GM23338 (cell line): ENCODE measurements around the gene LST1. TPM values are rescaled to one million over a fixed set of nuclear protein-coding genes. Genes with fewer than 3 reads are reported as not detected.
A peak's percentile ranks its signal among the peaks of the same experiment; 100 is the strongest.

Experiments
- ATAC-seq: fragments of 200-7000 bp; cut with Tn5 transposase; 3 replicates; pipeline ENCODE4 v1.9.1; 2020
- DNase-seq: peaks from one replicate; pipeline ENCODE4 v3.0.0-alpha.2; 2015; ENCODE audit warnings: low spot score
- H2AFZ ChIP-seq: fragments of 200-600 bp; sonication (generic); 2 replicates; pipeline ENCODE4 v1.8.0; 2016; ENCODE audit warnings: antibody characterized with exemption, mild to moderate bottlenecking, moderate library complexity
- H3F3A ChIP-seq: fragments of 200-600 bp; sonication (generic); replicated peaks from 2 replicates; pipeline ENCODE4 v1.8.0; 2017; ENCODE audit warnings: antibody characterized with exemption, mixed run types, low read depth
- H3K27ac ChIP-seq: fragments of 200-600 bp; sonication (generic); 2 replicates; pipeline ENCODE4 v1.6.1; 2016; ENCODE audit warnings: low read depth
- H3K27me3 ChIP-seq: fragments of 200-600 bp; sonication (generic); 2 replicates; pipeline ENCODE4 v1.8.0; 2016; ENCODE audit warnings: mild to moderate bottlenecking, mixed run types, moderate library complexity; ENCODE audit not compliant: insufficient read depth
- H3K36me3 ChIP-seq: fragments of 200-600 bp; sonication (generic); 2 replicates; pipeline ENCODE4 v1.8.0; 2016; ENCODE audit warnings: mild to moderate bottlenecking; ENCODE audit not compliant: insufficient read depth
- H3K4me1 ChIP-seq: fragments of 200-600 bp; sonication (generic); 2 replicates; pipeline ENCODE4 v1.8.0; 2016; ENCODE audit warnings: mild to moderate bottlenecking, moderate library complexity; ENCODE audit not compliant: insufficient read depth
- H3K4me2 ChIP-seq: fragments of 200-600 bp; sonication (generic); 2 replicates; pipeline ENCODE4 v1.7.1; 2017; ENCODE audit warnings: mixed run types
- H3K4me3 ChIP-seq: fragments of 200-600 bp; sonication (generic); 2 replicates; pipeline ENCODE4 v1.6.1; 2016; ENCODE audit warnings: mixed run types
- H3K79me2 ChIP-seq: fragments of 200-600 bp; sonication (generic); replicated peaks from 2 replicates; pipeline ENCODE4 v1.8.0; 2017; ENCODE audit warnings: mild to moderate bottlenecking; ENCODE audit not compliant: insufficient read depth
- H3K9me2 ChIP-seq: fragments of 200-600 bp; sonication (generic); 2 replicates; pipeline ENCODE4 v1.8.0; 2017; ENCODE audit not compliant: insufficient read depth
- H4K20me1 ChIP-seq: fragments of 200-600 bp; sonication (generic); replicated peaks from 2 replicates; pipeline ENCODE4 v1.8.0; 2017; ENCODE audit warnings: mild to moderate bottlenecking; ENCODE audit not compliant: insufficient read depth
- H3K27ac Mint-ChIP-seq: 2 replicates; pipeline ENCODE4 v1.8.0; 2020; ENCODE audit warnings: inconsistent platforms, mild to moderate bottlenecking, moderate library complexity, mixed read lengths
- H3K27me3 Mint-ChIP-seq: 3 replicates; pipeline ENCODE4 v1.8.0; 2022; ENCODE audit warnings: low read depth, mild to moderate bottlenecking, moderate library complexity, mixed read lengths, inconsistent platforms; ENCODE audit not compliant: insufficient read depth, poor library complexity
- H3K36me3 Mint-ChIP-seq: 3 replicates; pipeline ENCODE4 v1.8.0; 2021; ENCODE audit warnings: low read depth, mild to moderate bottlenecking, inconsistent platforms, moderate library complexity, mixed read lengths
- H3K4me1 Mint-ChIP-seq: 3 replicates; pipeline ENCODE4 v1.8.0; 2020; ENCODE audit warnings: mild to moderate bottlenecking, inconsistent platforms, mixed read lengths
- H3K4me3 Mint-ChIP-seq: 3 replicates; pipeline ENCODE4 v1.8.0; 2021; ENCODE audit warnings: moderate library complexity, mild to moderate bottlenecking, inconsistent platforms, mixed read lengths
- H3K9me3 Mint-ChIP-seq: 3 replicates; pipeline ENCODE4 v1.8.0; 2020; ENCODE audit warnings: moderate library complexity, mild to moderate bottlenecking, inconsistent platforms, mixed read lengths
- CREB1 ChIP-seq: fragments of 250-450 bp; sonication (Bioruptor Pico); IDR thresholded peaks from 2 replicates; pipeline ENCODE4 v1.5.0; 2020; ENCODE audit warnings: low read depth, mild to moderate bottlenecking, moderate library complexity
- CTCF ChIP-seq, 2 experiments: fragments of 200-600 bp in 1 of 2; sonication (generic) in 1 of 2; conservative IDR thresholded peaks; 2 replicates each; pipeline versions ENCODE4 v1.5.1 to v1.6.1; 2016 to 2017; ENCODE audit warnings: antibody characterized with exemption in 2 of 2, low read depth in 2 of 2, mild to moderate bottlenecking in 2 of 2, moderate library complexity in 1 of 2
- ETS1 ChIP-seq: IDR thresholded peaks from 2 replicates; pipeline ENCODE4 v1.6.1; 2016; ENCODE audit warnings: antibody characterized with exemption
- EZH2 ChIP-seq: fragments of 200-600 bp; sonication (generic); IDR thresholded peaks from one replicate; pipeline ENCODE4 v1.8.0; 2017; ENCODE audit warnings: antibody characterized with exemption, mild to moderate bottlenecking, low read depth; ENCODE audit not compliant: unreplicated experiment
- EZH2phosphoT487 ChIP-seq: fragments of 200-600 bp; sonication (generic); IDR thresholded peaks from one replicate; pipeline ENCODE4 v1.8.1; 2018; ENCODE audit warnings: antibody characterized with exemption; ENCODE audit not compliant: unreplicated experiment
- NANOG ChIP-seq: IDR thresholded peaks from 2 replicates; pipeline ENCODE4 v1.6.1; 2016; ENCODE audit warnings: antibody characterized with exemption, borderline replicate concordance
- REST ChIP-seq: IDR thresholded peaks from one replicate; pipeline ENCODE4 v1.6.1; 2018; ENCODE audit warnings: antibody characterized with exemption; ENCODE audit not compliant: unreplicated experiment
- ZNF114 ChIP-seq: fragments of 250-450 bp; sonication (Bioruptor Pico); IDR thresholded peaks from 2 replicates; pipeline ENCODE4 v1.5.0; 2020; ENCODE audit warnings: mild to moderate bottlenecking, moderate library complexity
- polyA plus RNA-seq: library from polyadenylated mRNA; unstranded; fragments of >200 nt; fragmentation: Nextera tagmentation; extraction: Ambion mirVana; gene quantifications from 2 replicates; pipeline ENCODE4 v1.2.1, GENCODE V29; 2016
- total RNA-seq: library from RNA; depleted of rRNA; stranded (reverse); fragments of >200 nt; shearing (Covaris generic); gene quantifications from 2 replicates; pipeline ENCODE4 v1.2.3, GENCODE V29; 2014

The LST1 gene
- total and polyA plus RNA-seq, 2 experiments from 2014 or later: 0.37 TPM; not detected in 1

- Mint-ChIP-seq H3K9me3 (no peaks in the 10 kb centered on the region; the same call in 2 of the 3 replicates), H3K4me1 (no peaks in the 10 kb centered on the region), H3K27me3 (peaks cover 6% of the 10 kb centered on the region), H3K4me3 (no peak overlapping the region), H3K27ac (no peak overlapping the region), H3K36me3 (peaks cover 91% of the 10 kb centered on the region)
- no peak for DNase-seq
- ATAC-seq: no peak
- Histone ChIP-seq H3K36me3 (peaks cover 69% of the 10 kb centered on the region), H4K20me1 (peaks cover 40% of the 10 kb centered on the region), H3K4me1 (no peaks in the 10 kb centered on the region), H3K4me3 (no peak overlapping the region), H3K27ac (no peak overlapping the region), H3K79me2 (peaks cover 12% of the 10 kb centered on the region), H3F3A (peaks cover 79% of the 10 kb centered on the region), H2AFZ (no peak overlapping the region), H3K9me2 (no peaks in the 10 kb centered on the region), H3K27me3 (no peaks in the 10 kb centered on the region), H3K4me2 (no peak overlapping the region)
- TF ChIP-seq NANOG (no peak), REST (no peak)
These were observed 49.0 kb downstream of the LST1 start for GRCh38 chr6:31634969-31635575.

DNA sequence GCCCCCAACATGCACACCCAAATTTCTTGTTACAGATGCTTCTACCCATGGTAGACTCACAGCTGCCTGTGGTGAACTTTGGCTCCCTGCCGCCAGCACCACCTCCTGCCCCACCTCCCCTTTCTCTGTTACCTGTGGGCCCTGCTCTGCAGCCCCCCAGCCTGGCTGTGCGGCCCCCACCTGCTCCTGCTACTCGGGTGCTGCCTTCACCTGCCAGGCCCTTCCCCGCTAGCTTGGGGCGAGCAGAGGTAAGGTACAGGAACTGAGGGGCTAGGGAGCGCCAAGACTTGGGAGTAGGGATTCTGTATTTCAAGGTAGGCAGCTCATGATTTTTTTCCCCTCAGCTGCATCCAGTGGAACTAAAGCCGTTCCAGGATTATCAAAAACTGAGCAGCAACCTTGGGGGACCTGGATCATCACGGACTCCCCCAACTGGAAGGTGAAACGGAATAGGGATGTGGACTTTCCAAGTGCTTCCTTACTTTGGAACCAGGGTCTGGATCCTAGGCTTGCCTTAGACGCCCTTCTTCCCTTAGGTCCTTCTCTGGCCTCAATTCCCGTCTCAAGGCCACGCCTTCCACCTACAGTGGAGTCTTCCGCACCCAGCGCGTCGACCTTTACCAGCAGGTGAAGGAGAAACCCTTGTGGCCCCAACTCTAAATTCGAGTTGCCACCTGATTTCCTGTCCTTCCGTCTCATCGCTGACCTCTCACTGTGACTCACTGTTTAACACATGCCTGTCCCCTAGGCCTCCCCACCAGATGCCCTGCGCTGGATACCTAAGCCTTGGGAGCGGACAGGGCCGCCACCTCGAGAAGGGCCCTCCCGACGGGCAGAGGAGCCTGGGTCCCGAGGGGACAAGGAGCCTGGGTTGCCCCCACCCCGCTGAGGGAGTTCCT is 50.9 kb downstream of the LST1 start:
- no peaks in the 10 kb centered on the region for H3K79me2 ChIP-seq
- H3K36me3 ChIP-seq: peaks cover 65% of the 10 kb centered on the region
- DNase-seq (no peak), ATAC-seq (peak; percentile 9)
- H3K27me3 ChIP-seq: no peaks in the 10 kb centered on the region
- peaks cover 33% of the 10 kb centered on the region for H4K20me1 ChIP-seq
- no peak overlapping the region for H3K27ac ChIP-seq
- H3K4me3 ChIP-seq: no peak overlapping the region
- H3K9me3 Mint-ChIP-seq: no peaks in the 10 kb centered on the region
- no peak overlapping the region for H3K4me3 Mint-ChIP-seq
- H3K4me1 ChIP-seq: no peaks in the 10 kb centered on the region
- peaks cover 72% of the 10 kb centered on the region for H3F3A ChIP-seq
- no peak overlapping the region for H3K27ac Mint-ChIP-seq
- no peaks in the 10 kb centered on the region for H3K4me1 Mint-ChIP-seq
- no peak overlapping the region for H2AFZ ChIP-seq
- no peak overlapping the region for H3K4me2 ChIP-seq
- no peaks in the 10 kb centered on the region for H3K9me2 ChIP-seq
- peaks cover 92% of the 10 kb centered on the region for H3K36me3 Mint-ChIP-seq
- H3K27me3 Mint-ChIP-seq: peaks cover 6% of the 10 kb centered on the region
- TF ChIP-seq CTCF (conservative IDR thresholded peaks at IDR 0.05; ENCODE audit: low read depth in 2 of 2) (no peak), CREB1 (CRISPR knock-in tag) (no peak), ZNF114 (CRISPR knock-in tag) (no peak), EZH2phosphoT487 (no peak), NANOG (no peak), EZH2 (no peak), ETS1 (no peak)
